ENCODE data around the gene DLEU7. TPM values are rescaled to one million over a fixed set of nuclear protein-coding genes. Genes with fewer than 3 reads are reported as not detected.

Gene DLEU7
- total RNA-seq, 1 donor from 2014 or later, result not detected

GRCh38 chr13:50845211-50845610 lies 1.7 kb upstream of the DLEU7 start:
- Mint-ChIP-seq H3K4me1 (peaks cover 41% of the 10 kb centered on the region), H3K9me3 (no peaks in the 10 kb centered on the region), H3K27me3 (peaks cover 10% of the 10 kb centered on the region), H3K4me3 (no peak overlapping the region), H3K27ac (no peak overlapping the region), H3K36me3 (ENCODE audit: low read depth) (no peaks in the 10 kb centered on the region)
- ATAC-seq (ENCODE audit: low read depth) (no peak), DNase-seq (no peak)
- ChIA-PET POLR2A (no interaction called here), CTCF (no interaction called here)
- no peak for TF ChIP-seq CTCF (IDR thresholded peaks at IDR 0.05)
- intact Hi-C loops (cut with micrococcal nuclease), result no loop called here

DNA sequence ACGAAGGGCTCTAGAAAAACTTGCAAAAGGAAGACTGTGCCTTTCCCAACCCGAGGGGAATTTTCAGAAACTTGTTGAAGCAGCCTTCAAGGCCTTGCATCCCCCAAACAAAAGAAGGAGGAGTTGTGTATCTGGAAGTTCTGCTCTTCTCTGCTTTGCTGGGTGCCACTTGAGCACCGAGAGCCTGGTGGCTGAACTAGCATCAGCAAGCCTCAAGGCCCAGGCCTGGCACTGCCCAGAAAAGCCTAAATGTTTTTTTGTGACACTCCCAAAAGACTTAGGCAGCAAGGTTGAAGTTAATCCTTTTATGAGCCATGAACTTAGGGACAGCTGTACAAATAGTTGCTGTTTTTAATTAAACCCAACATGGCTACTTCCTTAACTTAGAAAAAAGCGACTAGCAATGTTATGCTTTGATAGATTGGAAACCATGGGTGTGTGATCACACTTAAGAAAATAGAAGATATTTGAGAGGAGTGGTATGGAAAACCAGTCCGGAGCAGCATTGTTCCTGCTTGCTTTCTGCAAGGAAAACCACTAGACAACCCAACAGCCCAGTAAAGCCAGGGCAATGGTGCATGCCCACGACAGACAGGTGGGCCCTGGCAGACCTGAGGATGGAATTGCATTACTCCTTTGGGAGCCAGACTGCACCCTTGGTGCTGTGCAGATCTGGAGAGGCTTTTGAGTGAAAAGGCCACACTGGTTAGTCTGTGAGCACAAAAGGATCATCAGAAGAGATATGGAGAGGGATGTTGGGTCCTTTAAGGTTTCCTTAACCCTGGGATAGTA lies 788 bp upstream of the DLEU7 start:
- Mint-ChIP-seq H3K36me3 (ENCODE audit: low read depth) (no peaks in the 10 kb centered on the region), H3K4me1 (peaks cover 41% of the 10 kb centered on the region), H3K9me3 (no peaks in the 10 kb centered on the region), H3K27ac (no peak overlapping the region), H3K4me3 (peak overlapping the region; percentile 77), H3K27me3 (peaks cover 10% of the 10 kb centered on the region)
- TF ChIP-seq CTCF (IDR thresholded peaks at IDR 0.05), result no peak
- intact Hi-C loops (cut with micrococcal nuclease), result no loop called here
- CTCF ChIA-PET, result no interaction called here
- ATAC-seq (ENCODE audit: low read depth) (no peak), DNase-seq (no peak)
- POLR2A ChIA-PET, result no interaction called here

DNA sequence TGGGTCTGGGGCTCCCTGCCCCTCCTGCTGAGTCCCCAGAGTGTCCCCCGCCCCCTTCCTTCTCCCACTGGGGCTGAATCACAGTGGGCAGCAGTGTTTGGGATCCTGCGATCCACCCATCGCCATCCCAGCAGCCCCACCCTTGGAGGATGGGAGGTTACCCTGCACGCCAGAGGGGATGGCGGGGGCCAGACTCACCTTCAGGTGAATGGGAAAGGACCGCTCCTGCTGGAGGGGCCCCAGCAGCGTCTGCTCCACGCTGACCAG lies 569 bp downstream of the DLEU7 start:
- ChIA-PET POLR2A (no interaction called here), CTCF (interaction anchor here (0.6 to 1.2 kb wide), 2 partner anchors 49 to 69 kb away, joined by 3 read pairs; no protein-coding TSS in a partner anchor)
- peak; percentile 21 for ATAC-seq (ENCODE audit: low read depth)
- Mint-ChIP-seq H3K36me3 (ENCODE audit: low read depth) (no peaks in the 10 kb centered on the region), H3K4me1 (peaks cover 41% of the 10 kb centered on the region), H3K27ac (no peak overlapping the region), H3K9me3 (no peaks in the 10 kb centered on the region), H3K4me3 (peak overlapping the region; percentile 68), H3K27me3 (peaks cover 10% of the 10 kb centered on the region)
- no peak for DNase-seq
- intact Hi-C loops (cut with micrococcal nuclease), result no loop called here
- no peak for TF ChIP-seq CTCF (IDR thresholded peaks at IDR 0.05)

DNA sequence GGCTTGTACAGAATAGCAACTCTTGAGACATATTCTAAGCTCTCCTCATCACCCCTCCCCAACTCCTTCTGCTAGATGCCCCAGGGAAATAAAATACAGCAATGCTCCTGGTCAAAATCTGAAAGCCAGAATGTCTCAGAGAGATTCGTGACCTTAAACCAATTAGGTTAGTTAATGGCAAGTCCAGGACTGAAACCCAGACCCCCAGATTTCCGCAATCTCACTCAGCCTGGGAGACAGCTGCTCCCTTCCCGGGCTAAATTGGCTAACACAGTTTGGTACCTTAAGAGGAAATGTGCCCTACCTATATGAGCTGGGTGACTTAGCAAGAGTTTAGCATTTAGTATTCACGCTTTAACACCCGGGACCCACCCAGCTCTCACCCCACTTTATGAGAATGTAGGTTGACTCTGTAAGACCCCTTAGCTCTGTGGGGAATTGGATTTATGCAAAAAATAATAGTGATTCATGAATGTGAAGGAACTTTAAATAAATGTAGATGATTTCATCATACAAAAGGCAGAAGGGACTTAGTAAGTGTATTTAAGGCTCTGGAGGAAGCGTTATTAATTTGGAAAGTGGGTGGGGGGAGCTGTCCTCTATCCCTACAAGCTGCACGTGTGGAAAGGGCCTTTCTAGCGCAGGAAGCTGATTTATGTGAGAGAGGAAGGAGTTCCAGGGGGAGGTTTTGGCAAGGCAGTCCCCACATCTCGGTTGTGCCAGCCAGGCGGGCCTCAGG lies 1.1 kb downstream of the DLEU7 start:
- Mint-ChIP-seq H3K4me1 (peaks cover 38% of the 10 kb centered on the region), H3K27me3 (peaks cover 10% of the 10 kb centered on the region), H3K4me3 (peak overlapping the region; percentile 68), H3K9me3 (no peaks in the 10 kb centered on the region), H3K36me3 (ENCODE audit: low read depth) (no peaks in the 10 kb centered on the region), H3K27ac (no peak overlapping the region)
- intact Hi-C loops (cut with micrococcal nuclease), result no loop called here
- no peak for ATAC-seq (ENCODE audit: low read depth)
- TF ChIP-seq CTCF (IDR thresholded peaks at IDR 0.05), result no peak
- POLR2A ChIA-PET, result interaction anchor here (0.6 to 0.7 kb wide), 3 partner anchors 12 to 87 kb away, joined by 3 to 4 read pairs (median 3); no protein-coding TSS in a partner anchor
- CTCF ChIA-PET, result interaction anchor here (0.6 to 1.2 kb wide), 2 partner anchors 50 to 69 kb away, joined by 3 read pairs; no protein-coding TSS in a partner anchor
- DNase-seq, result no peak

GRCh38 chr13:50841786-50842185 lies 1.7 kb downstream of the DLEU7 start:
- DNase-seq, result no peak
- POLR2A ChIA-PET, result interaction anchor here (0.6 to 0.7 kb wide), 3 partner anchors 12 to 87 kb away, joined by 3 to 4 read pairs (median 3); no protein-coding TSS in a partner anchor
- no peaks in the 10 kb centered on the region for H3K36me3 Mint-ChIP-seq (ENCODE audit: low read depth)

More at GRCh38 chr13:50841786-50842185, 1.7 kb downstream of the DLEU7 start:
- no peak for TF ChIP-seq CTCF (IDR thresholded peaks at IDR 0.05)
- peaks cover 10% of the 10 kb centered on the region for H3K27me3 Mint-ChIP-seq
- intact Hi-C loops (cut with micrococcal nuclease), result no loop called here
- H3K9me3 Mint-ChIP-seq, result no peaks in the 10 kb centered on the region
- H3K4me3 Mint-ChIP-seq, result no peak overlapping the region
- no peak overlapping the region for H3K27ac Mint-ChIP-seq
- CTCF ChIA-PET, result interaction anchor here (1.2 kb wide), 1 partner anchor 50 kb away, joined by 3 read pairs; no protein-coding TSS in a partner anchor
- no peak for ATAC-seq (ENCODE audit: low read depth)
- peaks cover 32% of the 10 kb centered on the region for H3K4me1 Mint-ChIP-seq
